ENCODE results near the gene PPP1R9B.

Gene PPP1R9B

GRCh38 chr17:50087912-50088405 lies 62.5 kb downstream of the PPP1R9B start:
- DNase-seq, result no peak

DNA sequence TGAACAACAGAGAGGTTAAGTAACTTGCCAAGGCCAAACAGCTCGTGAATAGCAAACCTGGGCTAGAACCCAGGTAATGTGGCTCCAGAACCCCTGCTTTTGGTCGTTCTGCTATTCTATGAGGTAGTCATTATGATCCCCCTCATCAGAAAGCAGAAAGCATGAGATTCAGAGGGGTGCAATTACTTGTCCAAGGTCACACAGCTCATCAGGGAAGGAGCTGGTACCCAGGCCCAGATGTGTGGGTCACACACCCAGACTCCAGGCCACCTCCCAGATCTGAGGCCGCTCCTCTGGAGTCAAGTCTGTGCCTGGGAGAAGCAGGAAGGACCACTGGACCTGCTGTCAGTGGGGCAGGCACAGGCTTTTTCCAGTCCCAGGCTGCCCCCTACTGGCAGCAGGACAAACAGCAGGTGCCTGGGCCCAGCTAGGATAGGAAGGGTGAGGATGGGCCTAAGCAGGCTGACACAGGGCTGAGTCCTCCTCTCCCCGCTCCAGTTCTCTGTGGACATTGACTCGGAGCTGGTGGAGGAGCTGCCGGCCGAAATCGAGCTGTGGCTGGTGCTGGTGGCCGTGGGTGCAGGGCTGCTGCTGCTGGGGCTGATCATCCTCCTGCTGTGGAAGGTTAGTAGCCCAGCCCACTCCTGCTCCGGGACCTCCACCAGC lies 63.1 kb downstream of the PPP1R9B start:
- peak; percentile 92 for DNase-seq
